ENCODE data around the gene MRPL14.
A peak's percentile ranks its signal among the peaks of the same experiment; 100 is the strongest.
"Not testable (repeated sequence)": the region's sequence is repeated elsewhere in the genome, so short reads cannot be mapped to it uniquely, and the experiment has no call there.

MRPL14 gene

DNA sequence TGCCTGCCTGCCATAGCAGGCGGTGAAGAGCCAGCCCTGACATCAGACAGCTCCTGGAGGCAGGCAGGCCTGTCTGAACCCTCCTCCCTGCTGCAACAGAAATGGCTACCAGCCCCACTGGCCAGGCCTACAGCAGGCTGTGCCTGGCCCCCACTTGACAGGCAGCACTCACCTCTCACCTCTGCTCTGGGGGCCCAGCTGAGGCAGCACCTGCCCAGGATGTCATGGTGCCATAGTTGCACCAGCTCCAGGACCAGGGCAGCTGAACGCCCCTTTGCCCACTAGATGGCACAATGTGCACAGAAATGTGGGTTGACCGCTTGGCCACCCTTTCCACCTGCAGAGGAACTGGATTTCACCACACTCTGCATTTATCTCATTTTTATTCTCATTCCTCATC, 30.6 kb downstream of the MRPL14 start:
- peak; percentile 44 for DNase-seq

DNA sequence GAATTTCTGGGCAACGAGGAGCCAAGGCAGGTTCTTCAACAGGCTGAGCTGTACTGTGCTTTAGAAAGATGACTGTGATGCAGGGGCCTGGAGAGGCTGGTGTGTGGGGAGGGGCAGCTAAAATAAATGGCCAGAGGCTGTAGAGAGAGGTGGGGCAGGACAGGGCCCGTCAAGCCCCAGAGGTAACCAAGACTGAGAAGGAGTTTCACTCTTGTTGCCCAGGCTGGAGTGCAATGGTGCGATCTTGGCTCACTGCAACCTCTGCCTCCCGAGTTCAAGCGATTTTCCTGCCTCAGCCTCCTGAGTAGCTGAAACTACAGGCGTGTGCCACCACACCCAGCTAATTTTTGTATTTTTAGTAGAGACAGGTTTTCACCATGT, 32.0 kb downstream of the MRPL14 start:
- DNase-seq: not testable (repeated sequence)

GRCh38 chr6:44094403-44095242, 32.6 kb downstream of the MRPL14 start:
- no peak for DNase-seq

- DNase-seq: no peak
Observed at GRCh38 chr6:44093750-44094402, 33.4 kb downstream of the MRPL14 start.

- DNase-seq: no peak
Observed at GRCh38 chr6:44093066-44093465, 34.2 kb downstream of the MRPL14 start.

DNA sequence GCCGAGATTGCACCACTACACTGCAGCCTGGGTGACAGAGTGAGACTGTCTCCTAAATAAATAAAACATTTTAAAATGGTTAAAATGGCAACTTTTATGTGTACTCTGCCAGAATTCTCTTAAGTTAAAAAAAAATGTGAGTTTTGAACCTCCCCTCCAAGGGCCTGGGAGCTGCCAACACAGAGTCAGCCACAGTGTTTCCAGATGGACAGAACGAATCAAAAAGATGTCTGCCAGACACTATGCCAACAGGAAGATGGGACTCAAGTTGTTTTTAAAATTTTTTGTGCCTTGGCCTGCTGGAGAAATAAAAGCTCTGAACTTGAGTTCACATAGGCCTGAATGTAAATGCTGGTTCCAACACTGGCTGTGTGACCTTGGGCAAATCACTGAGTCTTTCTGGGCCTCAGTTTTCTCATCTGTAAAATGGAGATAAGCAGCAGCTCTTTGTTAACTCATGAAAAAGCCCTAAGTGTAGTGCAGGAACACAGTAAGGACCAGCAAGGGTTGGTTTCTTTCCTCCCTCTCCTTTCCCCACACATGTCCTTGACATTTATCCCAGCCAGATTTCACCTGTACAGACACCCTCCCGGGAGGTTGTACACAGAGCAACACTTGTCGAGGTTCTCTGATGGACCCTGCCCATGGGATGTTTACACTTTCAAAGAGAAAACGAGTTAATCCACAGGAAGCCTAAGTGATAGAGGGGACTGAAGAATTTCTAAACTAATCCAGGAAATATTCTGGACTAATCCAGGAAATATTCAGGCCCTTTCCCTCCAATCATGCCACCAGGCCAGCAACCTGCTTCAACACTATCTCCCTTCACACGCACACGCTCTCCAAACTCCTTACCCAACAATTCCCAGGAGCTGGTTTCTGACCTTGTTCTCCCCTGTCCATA, 35.0 kb downstream of the MRPL14 start:
- DNase-seq: no peak

DNA sequence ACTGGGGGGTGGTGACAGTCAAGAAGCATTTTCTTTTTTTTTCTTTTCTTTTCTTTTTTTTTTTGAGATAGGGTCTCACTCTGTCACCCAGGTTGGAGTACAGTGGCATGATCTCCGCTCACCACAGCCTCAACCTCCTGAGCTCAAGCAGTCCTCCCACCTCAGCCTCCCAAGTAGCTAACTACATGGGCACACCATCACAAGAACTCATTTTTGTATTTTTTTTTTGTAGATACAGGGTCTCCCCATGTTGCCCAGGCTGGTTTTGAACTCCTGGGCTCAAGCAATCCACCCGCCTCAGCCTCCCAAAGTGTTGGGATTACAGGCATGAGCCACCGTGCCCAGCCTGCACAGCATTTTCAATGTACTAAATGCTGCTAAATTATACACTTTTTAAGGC, 35.9 kb downstream of the MRPL14 start:
- DNase-seq: not testable (repeated sequence)

DNA sequence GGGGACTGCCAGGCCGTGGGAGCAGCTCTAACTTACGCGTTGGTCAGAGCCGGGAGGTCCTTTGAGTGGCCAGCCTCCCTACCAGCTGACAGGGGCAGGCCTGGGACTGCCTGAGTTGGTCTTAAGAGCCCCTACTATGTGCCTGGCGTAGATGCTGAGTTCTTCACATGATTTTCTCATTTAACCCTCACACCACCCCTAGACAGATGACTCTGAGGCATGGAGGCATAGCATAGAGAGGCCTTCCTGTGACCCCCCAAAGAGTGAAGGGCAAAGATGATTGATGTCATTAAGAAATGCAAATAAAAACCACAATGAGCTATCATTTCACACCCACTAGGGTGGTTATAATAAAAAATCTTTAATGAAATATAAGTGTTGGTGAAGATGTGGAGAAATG, 36.8 kb downstream of the MRPL14 start:
- no peak for DNase-seq

GRCh38 chr6:44088827-44089590, 38.2 kb downstream of the MRPL14 start:
- DNase-seq: no peak

GRCh38 chr6:44087623-44088022, 39.6 kb downstream of the MRPL14 start:
- DNase-seq: no peak

DNA sequence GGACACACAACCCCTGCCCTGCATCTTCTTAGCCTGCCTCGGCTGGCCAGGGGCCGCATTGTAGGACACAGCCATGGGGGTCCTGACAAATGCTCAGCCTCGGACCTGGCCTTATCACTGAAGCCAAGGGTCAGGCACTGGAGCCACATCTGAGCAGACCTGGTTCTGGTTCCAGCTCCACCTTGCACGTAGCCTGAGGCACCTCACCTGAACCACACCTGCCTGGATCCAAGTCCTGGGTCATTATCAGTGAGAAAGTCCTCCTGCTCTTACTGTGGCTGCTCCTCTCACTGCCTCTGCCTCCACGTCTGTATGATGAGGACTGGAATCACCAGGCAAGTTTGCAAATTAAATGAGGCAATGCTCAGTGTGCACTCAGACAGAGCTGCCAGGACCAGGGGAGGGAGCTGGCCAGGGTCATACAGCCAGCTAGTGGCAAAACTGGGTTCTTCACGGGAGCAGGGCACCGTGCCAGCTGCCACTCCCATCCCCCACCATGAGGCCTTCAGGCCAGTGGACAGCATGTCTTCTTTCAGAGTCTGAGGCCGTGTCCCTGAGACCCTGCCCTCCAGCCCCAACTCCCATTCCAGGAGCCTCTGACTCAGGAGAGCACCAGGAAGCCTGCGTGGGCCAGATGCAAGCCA, 40.2 kb downstream of the MRPL14 start:
- DNase-seq: no peak

DNA sequence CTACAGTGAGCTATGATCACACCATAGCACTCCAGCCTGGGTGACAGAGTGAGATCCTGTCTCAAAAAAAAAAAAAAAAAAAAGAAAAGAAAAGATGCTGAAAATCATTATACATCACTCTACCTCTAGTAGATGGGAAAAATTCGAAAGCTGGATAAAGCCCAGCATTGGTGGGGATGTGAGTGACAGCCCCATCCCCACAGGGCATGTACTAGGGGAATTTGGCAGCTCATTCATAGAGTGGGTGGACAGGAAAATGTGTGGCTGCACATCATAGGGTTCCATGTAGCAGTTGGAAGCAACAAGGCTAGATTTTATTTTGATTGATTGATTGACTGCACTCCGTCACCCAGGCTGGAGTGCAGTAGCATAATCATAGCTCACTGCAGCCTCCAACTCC, 42.0 kb downstream of the MRPL14 start:
- DNase-seq: no peak

DNA sequence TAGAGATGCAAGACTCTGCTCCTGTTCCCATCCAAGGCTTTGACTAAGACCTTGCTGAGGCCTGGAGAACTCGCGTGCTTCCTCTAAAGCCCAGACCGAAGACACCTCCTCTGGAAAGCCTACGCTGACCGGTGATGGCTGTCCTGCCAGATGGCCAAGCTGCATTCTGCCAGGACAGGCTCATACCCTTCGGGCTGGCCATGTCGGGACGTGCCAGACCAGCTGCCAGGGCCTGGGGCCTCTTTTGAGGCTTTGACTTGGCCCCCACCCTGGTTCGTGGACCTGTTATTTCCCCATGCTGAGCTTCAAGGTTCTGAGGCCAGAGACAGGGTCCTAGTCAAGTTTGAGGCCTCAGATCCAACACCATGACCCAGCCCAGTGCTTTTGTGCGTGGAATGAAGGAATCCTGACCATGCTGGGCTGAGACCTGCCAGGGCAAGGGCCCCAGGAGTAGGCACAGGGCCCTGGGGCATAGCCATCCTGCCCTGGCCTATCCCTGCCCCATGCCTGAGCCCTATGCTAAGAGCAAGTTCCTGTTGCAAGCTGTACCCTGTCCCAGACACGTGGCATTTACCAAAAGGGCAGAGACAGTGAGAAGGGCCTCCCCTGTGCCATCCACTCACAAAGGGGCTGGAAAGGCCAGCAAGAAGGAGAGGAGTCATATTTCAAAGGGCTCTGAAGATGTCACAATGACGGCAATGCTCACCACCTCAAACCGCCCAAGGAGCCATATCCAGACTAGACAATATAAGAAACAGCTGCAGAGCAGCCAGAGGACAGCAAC, 42.8 kb downstream of the MRPL14 start:
- DNase-seq: no peak

DNA sequence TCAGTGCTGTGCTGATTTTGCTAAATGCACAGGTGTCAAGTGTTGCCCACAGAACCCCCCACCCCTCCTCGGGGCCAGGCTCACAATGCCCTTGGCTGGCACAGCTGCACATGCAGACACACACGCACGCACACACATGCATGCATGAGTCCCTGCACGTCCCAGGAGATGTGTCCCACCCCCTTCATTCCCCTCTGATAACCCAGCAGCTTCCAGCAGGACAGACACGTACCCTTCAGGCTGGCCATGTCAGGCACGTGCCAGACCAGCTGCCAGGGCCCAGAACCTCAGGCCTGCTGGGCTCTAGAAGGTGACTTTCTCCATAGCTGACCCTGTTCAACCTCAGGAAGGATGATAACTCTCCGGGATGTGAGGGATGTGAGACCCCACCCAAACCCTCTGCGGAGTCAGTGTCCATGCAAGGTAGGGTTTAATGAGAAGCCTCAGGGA, 44.4 kb downstream of the MRPL14 start:
- no peak for DNase-seq

DNA sequence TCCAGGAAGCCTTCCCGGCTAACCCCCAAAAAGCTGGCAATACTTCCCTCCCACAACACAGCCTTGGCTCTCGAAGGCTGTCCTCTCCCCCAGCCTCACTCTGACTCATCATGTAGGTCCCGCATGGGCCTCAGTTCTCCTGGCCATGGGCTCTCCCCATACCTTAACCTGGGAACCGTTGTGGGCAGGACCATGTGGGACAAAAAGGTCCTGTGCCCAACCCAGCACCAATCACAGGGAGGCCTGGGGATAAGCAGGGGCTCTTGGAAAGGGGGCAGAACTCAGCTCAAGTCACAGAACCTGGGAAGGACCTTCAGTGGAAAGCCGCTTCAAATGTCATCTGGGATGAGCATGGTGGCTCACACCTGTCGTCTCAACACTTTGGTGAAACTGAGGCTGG, 45.5 kb downstream of the MRPL14 start:
- DNase-seq: no peak

DNA sequence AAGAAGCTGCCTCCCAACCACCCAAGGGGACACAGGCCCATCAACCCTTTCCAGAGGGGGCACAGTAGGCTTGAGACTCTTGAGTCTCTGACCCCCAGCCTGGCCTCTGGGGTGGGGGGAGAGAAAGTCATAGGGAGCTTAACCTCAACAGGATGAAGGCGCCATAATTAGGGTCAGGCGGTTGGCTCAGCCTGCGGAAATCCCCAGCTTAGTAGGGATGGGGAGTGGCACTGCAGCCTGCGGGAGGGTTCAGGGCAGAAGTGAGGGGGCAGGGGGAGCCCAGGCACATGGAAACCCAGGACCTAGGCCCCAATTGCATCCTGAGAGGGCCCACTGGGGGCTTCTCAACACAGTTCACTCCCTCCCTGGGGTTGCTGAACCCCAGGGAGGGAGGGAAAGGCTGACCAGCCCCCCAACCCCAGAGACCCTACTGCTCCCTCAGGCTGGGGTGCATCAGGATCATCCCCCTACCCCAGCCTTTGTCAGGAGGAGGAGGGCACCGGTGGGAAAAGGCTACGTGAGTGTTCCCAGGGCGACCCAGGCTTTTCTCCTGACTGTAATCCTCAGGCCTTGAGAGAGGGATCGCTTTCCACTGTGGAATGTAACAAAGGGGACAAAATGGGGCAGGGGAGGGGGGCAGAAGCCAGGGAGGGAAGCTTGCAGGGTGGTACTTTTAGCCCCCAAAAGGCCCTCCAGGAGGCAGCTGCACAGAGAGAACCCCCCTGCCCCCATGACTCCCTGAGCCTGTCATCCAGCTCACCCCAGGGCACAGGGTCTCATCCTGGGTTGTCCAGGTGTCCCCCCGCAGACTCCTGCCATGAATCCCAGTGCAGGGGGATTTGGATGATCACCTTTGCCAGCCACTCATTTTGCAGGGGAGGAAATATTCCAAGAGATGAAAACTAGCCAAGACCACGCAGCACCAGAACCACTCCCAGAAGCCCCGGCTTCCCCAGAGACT, 46.4 kb downstream of the MRPL14 start:
- DNase-seq: no peak

DNA sequence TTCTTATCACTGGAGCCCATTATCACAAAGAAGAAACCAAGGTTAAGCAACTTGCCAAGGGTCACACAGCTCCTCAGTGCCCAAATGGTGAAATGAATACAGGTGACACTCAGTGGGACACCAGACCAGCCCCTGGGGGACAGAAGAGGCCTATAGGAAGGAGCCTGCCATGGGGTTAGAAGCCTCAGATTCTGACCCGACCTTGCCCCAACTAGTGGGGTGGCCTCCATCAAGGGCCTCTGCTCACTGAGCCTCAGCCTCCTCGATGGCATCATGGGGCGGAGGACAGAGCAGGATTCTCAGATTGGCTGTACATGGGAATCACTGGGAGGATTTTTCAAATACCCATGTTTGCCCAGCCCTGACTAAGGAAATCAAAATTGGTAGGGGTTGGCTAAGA, 47.6 kb downstream of the MRPL14 start:
- no peak for DNase-seq

DNA sequence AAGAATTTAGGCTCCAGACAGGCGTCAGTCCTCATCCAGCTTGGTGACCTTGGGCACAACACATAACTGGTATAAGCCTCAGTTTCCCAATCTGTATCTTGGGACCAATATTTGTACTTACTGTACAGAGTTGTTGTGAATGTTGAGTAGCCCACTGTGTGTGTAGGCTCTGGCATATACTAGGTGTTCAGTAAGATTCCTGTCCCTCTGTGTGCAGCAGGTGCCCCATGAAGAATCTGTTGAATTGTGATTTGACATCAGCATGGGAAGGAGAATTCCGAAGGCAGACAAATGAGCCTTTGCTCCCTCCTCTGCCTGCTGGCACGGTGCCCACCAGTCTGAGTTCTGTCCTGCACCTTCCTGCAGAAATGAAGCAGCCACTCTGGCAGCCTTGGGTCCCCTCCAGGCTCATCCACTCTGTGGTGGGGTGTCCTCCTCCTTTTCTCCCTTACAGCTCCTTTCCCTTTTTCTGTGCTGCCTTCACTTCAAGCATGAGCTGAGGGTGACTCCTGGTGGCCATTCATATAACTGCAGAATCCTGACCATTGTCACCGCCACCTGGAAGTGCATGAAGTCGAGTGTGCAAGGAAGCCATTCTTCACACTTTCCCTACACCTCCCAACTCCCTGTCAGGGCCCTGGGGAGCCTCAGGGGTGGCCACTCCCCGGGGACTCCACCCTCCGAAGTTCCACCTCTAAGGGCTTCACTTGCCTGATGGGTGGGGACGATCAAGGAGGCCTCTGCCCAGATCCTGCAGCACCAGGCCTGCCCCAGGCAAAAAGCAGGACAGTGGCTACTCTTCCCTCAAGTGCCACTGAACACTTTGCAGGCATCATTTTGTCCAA, 48.2 kb downstream of the MRPL14 start:
- no peak for DNase-seq

DNA sequence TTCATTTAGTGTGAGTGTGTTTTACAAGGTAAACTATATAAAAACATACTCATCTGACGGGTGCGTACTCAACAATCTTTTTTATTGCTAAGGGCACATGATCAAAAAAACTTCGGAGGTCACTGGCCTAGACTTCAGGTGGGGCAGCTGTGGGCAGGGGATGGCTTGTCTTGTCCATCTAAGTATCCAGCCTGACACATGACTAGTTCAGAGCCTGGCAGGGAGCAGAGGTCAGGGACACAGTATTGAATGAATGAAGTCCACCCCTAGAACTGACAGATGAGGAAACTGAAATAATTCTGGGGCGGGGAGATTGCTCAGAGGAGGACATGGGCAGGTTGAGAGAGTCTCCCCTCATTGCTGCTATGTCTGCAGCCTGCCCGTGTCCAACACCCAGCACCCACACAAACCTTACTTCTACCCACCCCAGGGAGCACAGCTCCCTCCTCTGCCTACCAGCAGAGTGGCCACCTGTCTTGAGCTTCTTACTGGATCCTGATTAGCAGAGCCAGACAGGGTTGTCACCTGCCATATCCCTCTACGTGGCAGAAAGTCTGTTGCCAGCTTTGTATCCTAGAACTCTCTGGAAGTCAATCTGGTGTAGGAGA, 48.9 kb downstream of the MRPL14 start:
- no peak for DNase-seq

Data from NCI-H1694 treated with DMSO at 0.1 percent for 48 hours (cell line).